Suppressor macrophage treated with lipopolysaccharide for 4 hours (primary cell): ENCODE results near the gene ADAMTS3.
"Not testable (repeated sequence)": the region's sequence is repeated elsewhere in the genome, so short reads cannot be mapped to it uniquely, and the experiment has no call there.

Source experiments
- DNase-seq: peaks from one replicate; pipeline ENCODE4 v3.0.0-alpha.2; 2020

ADAMTS3 gene

DNA sequence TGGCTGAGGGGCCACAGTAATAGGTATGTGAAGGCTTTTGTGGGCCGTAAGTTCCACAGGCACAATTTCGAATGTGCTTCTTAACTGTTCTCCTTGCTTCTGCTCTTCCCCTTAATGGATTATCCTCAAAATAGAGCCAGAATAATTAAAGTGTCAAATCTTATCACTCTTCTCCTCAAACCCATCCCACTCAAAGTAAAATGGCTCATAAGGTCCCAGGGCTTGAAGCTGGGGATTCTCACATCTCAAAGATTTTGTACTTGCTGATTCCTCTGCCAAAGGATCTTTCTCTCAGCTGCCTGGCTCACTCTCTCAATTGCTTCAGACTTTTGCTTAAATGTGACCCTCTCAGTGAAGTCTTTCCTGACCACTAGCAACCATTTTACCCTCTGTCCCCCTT, 16.6 kb downstream of the ADAMTS3 start:
- no peak for DNase-seq

DNA sequence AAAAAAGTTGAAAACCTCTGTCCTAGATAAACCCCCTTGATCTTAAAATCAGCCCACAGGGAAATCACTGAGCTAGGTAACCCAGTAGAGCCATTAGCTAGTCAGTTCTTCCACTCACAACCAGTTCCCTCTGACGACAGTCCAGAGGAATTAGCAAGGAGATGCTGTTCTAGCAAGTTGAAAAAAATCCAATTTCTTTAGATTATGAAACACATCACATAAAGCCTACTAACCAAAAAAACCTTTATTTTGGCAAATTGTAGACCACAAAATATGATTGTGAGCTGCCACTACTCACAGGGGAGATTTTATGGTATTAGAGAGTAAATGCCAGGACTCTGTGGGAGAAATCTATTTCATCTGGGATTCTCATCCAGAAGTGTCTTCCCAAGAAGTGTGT, 22.6 kb downstream of the ADAMTS3 start:
- no peak for DNase-seq

DNA sequence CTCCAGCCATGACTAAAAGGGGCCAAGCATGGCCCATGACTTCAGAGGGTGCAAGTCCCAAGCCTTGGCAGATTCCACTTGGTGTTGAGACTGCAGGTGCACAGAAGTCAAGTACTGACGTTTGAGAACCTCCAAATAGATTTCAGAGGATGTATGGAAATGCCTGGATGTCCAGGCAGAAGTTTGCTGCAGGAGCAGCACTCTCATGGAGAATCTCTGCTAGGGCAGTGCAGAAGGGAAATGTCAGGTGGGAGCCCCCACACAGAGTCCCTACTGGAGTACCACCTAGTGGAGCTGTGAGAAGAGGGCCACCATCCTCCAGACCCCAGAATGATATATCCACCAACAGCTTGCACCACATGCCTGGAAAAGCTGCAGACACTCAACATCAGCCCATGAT, 28.3 kb downstream of the ADAMTS3 start:
- DNase-seq: not testable (repeated sequence)

DNA sequence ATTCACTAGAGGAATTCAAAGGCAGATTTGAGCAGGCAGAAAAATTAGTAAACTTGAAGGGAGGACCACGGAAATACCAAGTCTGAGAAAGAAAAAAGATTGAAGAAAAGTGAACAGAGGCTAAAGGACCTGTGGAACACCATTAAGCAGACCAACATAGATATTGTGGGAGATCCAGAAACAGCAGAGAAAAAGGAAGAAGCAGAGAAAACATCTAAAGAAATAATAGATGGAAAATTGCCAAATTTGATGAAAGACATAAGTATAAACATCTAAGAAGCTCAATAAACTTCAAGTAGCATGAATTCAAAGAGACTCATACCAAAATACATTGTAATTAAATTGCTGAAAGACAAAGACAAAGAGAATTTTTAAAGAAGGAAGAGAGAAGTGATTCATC, 31.0 kb downstream of the ADAMTS3 start:
- no peak for DNase-seq

DNA sequence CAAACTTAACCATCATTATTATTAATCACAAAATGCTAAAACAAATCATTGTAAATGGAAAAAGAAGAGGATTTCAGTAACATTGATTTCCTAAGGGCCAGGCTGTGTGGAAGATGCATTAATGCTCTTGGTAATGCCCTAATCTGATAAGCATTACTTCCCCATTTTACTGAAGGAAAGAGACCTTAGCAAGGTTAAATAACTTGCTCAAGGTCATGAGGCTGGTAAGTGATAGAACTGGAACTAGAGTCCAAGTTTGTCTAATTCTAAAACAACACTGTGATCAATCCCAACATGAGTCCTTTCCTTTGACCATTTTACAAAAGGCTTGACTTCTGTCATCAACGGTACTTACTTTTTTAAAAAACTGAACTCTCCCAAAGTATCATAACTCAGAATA, 32.6 kb downstream of the ADAMTS3 start:
- no peak for DNase-seq

DNA sequence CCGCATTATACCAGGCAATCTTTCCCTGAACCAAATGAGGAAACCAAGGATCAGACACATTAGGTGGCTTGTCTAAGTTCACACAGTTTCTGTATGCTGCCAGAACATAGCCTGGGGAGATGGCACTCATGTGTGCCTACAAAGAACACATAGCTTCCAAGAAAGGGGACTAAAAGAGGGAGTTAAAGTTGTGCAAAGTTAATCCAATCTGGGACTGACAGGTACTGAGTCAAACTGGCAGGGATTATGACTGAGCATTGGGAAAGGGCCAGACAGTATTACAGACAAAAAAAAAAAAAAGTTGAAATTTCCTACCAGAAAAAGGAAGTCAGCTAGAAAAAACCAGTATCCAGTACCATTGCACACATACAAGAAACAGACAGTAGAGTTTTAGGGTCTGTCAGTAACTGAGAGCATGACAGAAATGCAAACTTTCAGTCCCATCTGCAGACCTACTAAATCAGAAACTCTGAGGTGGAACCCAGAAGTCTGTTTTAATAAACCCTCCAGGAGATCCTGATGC, 37.2 kb downstream of the ADAMTS3 start:
- DNase-seq: no peak

DNA sequence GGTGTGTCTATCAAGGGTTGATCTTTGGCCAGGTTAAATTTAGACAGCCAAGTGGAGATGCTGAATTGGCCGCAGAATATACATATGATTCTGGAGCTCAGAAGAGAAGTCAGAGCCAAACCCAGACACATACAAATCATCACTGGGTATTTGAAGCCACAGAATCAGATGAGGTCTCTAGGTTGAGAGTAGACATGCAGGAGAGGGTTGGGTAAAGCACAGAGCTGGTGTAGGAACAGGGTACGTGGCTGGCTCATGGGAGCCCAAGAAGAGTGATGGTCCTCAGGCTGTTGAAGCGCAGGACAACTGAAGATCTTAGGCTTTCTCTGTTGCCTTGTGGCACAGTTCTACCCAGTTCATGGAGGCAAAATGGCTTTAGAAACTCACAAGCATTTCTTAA, 37.7 kb downstream of the ADAMTS3 start:
- no peak for DNase-seq

DNA sequence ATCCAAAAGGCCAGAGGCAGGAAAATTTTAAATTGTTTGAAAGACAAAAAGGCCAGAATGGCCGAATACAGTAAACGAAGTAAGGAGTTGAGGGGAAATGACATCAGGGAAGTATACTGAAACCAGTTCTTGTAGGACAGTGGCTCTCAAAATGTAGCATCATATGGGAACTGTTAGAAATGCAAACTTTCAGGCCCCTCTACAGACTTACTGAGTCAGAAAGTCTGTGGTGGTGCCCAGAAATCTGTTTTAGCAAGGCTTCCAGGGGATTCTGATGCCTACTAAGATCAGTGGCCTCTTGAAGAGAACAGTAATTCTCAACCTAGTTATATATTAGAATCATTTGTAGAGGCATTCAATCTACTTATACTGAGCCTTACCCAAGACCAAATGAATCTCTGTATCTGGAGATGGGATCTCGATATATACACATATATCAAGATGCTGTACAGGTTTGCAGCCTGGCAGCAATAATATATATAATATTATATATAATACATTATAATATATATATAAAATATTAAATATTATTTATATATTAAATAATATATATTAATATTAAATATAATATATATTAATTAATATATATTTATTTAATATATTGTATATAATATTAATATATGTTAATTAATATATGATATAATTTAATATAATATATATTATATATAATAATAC, 39.7 kb downstream of the ADAMTS3 start:
- DNase-seq: no peak

DNA sequence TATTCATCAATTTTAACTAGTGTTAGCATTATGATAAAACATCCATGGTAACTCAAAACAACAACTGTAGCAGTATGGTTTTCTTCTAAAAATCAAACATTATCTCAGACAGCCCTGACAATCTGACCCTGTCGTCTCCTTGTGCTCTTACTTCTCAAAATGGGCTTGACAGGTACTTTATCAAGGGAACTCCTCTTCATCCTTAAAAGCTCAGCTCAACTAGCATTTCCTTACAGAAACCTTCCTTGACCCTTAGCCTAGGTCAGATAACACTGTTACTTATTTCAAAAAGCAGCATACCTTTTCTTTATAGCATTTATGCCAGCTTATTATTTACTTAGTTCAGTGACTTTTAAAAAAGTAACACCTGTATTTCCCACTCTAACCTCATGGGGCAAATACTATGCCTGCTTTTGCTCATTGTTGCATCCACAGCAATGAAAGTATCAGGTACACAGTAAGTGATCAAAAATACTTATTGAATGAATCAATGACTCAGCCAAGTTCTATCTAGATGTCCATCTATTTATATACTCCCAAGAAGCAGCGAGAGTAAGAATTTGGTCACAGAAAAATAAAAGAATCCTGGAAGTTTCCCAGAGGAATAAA, 41.9 kb downstream of the ADAMTS3 start:
- DNase-seq: no peak

DNA sequence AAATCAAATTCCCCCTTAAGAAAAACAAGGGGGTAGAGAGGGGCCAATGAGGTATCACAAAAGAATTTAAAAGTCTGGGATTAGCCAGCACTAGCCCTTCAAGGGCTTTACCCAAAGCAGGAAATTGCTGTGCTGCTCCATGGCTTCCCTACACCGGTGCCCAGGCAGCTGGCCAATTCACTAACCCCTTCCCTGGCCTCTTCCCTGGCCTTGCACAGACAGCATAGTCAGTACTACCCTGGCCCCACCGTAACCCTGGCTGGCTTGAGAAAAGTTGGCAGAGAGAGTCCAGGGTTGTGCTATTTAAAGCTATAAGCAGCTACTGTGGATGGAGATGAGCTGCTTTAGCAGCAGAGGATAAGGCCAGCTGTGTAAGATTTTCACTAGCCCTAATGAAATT, 43.1 kb downstream of the ADAMTS3 start:
- no peak for DNase-seq

DNA sequence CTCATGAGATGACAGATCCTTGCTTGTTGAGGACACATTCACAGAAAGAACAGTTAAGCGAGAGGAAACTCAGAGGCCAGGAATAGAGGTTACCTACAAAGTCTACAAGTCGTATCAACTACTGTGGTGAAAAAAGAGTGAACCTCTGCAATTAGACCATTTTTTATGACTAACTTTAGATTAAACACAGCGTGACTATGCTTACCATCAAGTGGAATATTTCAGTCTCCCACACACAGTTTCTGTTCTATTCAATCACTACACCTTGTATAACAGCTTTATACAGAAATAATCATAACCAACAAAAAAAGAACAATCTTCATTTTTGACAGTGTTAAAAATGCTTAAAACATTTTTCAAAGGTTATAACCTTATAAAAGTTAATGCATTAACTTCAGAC, 46.6 kb downstream of the ADAMTS3 start:
- no peak for DNase-seq

DNA sequence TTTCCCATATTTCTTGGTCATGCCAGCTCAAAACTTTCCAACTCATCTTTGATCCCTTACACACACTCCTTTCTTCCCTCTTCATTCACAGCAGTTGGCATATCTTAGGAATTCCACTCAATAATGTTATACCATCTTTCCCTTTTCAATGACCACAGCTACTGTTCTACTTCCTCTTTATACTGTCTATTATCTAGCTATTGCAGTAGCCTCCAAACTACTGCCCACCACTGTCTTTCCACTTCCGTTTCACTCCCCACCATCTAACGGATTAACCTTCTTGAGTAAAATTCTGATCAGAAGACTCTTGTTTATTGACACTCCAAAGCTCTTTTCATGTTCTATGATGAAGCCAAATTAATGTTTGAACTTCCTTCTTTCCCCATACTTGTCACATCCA, 55.8 kb downstream of the ADAMTS3 start:
- DNase-seq: no peak

DNA sequence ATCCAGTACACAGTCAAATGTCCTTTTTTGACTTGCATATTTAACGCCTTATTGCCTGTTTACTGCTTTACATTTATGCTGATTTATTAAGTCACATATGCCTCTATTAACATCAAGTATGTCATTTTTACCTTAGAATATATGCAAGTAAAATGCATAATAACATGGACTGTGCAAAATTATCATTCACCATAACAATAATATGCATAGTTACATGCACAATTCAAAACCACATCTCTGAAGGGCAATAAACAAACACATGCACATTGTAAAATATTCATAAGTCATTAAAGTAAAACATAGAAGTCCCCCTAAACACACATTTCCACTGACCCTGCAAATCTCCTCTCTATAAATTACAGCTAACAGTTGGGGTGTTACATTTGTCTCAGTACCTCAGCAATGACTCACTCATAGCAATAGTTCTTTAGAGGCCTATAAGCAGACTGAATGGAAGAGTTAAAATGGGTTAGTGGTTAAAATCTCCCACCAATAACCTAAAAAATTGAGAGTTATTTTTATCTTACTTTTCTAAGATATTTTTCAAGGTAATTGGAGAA, 61.1 kb downstream of the ADAMTS3 start:
- DNase-seq: no peak

DNA sequence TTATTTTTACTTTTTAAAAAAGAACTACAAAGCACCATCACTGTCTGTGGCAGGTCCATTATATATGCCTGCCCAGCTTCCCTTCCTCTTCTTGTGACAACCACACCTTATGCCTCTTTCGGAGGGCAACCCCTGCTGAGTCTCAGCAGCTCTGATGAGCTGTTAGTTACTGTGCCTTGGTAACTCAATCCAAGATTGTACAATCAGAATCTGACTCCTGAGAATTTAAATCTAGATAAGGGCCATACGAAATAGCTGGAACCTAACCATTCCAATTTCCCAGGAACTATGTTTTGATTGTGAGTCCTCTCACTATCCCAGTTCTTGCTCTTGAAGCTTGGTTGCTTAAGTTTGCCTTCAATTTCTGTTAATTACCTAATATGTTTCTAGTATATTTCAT, 61.9 kb downstream of the ADAMTS3 start:
- DNase-seq: no peak

DNA sequence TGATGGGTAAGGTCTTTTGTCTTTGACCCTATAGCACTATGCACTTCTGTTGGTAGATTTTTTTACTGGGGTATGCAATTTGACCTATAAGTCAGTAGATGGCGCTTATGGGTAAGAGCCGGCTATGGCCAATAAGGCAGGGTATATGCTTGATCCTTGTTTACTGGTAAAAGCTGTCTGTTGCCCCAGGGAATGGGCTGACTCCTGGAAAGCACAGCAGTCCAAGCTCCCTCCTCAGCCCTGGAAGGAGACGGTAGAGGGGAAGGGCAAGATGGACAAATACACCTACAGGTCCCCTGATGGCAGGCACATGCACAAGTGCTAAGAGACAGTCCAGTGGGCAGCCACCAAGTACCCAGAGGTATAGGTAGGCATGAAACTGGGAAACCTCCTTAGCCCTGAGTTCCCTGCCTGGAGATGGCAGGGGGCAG, 63.7 kb downstream of the ADAMTS3 start:
- peak; percentile 41 for DNase-seq

DNA sequence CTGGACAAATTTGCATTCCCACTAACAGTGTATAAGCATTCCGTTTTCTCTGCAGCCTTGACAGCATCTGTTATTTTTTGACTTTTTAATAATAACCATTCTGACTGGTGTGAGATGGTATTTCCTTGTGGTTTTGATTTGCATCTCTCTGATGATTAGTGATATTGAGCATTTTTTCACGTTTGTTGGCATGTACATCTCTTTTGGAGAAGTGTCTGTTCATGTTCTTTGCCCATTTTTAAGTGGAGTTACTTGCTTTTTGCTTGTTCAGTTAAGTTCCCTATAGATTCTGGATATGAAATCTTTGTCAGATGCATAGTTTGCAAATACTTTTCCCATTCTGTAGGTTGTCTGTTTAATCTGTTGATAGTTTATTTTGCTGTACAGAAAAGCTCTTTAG, 68.8 kb downstream of the ADAMTS3 start:
- no peak for DNase-seq

DNA sequence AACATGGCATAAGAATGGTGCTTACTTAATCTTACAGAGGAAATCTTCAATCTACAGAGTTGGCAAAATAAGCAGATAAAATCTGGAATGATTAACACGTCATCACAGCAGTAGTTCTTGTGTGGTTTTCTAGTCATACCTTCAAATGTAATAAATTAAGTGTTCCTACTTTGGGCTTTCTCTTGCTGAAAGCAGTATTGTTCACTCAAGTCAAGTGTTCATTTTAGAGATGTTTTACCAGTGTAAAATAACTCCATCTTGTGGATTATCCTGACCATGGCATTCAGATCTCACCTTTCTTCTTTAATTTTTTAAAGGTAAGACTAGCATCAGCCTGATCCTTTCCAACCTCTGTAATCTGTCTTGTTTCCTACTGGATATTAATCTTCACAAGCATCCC, 72.9 kb downstream of the ADAMTS3 start:
- DNase-seq: no peak

DNA sequence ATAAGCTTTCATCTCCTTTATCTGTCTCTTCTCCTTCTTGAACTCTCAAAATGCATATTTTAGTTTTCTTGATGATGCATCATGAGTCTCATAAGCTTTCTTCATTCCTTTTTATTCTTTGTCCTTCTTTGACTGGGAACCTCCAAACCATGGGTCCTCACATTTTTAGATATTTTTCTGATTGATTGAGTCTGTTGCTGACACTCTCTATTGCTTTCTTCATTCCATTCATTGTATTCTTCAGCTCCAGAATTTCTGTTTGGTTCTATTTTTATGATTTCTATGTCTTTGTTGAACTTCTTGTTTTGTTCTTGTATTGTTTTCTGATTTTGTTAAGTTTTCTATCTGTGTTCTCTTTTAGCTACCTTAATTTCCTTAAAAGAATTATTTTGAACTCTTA, 74.9 kb downstream of the ADAMTS3 start:
- no peak for DNase-seq

DNA sequence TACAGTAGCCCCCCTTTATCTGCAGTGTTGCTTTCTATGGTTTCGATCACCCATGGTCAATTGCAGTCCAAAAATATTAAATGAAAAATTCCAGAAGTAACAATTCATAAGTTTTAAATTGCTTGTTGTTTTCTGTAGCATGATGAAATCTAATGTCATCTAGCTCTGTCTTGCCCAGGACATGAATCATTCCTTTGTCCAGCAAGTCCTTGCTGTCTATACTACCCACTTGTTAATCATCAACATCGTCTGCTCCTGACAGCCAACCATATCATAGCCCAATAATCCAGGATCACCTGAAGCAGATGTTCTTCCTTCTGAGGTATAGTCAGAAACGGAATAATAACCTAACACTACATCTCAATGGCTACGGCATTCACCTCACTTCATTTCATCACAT, 79.8 kb downstream of the ADAMTS3 start:
- DNase-seq: no peak

DNA sequence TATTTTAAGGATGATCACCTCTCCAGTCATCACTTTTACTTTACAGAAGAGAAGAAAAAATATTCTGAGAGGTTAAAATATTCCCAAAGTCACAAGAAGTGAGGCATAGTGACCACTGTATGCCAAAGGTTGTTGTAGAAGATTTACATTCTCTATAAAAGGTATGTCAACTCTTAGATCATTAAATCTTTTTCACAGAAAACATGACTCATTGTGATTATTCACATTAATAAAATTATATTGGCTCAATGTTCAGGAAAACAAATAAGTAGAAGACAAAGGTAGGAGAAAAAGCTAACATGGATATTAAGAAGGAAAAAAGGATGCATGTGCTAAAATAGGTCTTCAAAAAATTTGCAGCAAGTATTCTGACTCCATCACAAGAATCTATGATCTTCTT, 82.0 kb downstream of the ADAMTS3 start:
- no peak for DNase-seq

DNA sequence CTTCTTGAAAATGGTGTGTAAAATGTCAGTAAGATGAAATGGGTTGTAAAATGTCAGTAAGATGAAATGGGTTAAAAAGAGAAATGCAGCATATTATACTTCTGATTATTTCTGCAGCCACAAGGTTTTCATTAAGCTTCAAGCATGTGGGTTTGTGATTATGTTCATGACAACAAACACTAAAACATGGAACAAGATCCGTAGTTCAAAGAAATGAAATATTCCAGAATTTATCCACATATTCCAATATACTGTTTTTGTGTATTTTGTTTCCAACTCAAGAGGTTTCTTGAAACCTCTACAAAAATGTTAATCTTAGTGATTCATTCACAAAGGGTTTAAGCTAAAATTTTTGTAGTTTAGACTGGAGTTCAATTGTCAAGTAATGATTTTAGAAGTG, 84.0 kb downstream of the ADAMTS3 start:
- DNase-seq: no peak

DNA sequence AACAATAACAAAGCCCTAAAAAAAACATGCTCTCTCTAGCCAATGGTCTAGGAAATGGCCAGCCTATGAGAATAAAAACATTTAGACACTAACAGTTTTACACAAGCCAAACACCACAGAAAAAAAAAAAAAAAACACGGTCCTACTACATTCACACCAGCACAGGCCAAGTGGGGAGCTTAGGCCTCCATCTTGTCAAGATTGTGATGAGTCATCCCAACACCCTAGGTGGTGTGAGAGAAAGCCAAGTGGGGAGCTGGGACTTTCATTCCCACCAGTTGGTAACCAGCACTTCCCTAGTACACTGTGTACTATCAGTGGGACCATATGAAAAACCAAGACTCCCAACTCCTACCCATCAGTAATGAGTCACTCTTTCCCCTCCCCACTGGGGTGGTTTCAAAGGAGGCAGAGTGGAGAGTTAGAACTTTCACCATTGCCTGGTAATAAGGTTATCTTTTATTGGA, 95.6 kb downstream of the ADAMTS3 start:
- DNase-seq: no peak

DNA sequence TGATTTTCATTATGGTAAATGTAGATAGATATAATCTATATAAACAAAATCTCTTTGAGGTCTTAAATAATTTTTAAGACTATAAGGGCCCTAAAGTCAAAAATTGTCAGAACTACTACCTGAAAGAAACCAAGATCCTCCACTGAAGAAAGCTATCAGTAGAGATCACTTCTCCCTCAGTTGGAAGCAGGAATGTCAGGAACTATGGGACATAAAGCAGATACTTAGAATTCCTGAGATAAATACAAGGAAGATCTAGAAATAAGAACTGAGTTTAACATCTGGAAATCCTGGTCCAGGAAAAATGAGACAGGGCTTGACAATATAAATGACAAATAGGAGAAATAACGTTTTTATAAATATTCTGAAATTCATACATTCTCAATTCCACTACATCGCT, 97.2 kb downstream of the ADAMTS3 start:
- DNase-seq: no peak

DNA sequence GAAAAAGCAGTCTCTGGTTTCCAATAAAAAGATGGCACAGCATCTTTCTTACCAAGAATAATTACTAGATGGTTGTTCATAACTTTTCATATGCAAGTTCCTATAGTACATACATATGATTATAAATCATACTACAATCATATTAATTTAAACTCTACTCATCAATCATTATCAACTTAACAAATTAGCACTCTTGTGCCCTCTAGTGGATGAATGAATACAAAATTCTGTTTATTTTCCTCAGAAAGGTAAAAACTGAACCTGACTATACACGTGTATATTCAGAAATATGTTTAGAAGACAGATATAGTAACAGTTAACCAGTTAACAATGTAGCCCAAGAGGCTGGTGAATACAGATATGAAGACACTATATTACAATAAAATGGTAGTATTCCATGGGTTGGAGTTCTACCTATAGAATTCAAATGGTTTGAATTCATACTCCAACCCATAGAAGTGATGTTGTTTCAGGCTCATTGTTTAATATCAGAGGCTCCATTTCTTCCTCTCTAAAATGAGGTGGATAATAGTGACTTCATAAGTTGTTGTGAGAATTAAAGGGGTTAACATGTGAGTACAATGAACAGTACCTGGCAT, 100.0 kb downstream of the ADAMTS3 start:
- DNase-seq: peak; percentile 37
